NCI-H2227 treated with DMSO at 0.1 percent for 48 hours (cell line): Measurements from ENCODE around the gene CARD11.
"Not testable (repeated sequence)": the region's sequence is repeated elsewhere in the genome, so short reads cannot be mapped to it uniquely, and the experiment has no call there.

Source experiments
- DNase-seq: peaks from one replicate; lab custom pipeline; 2025; lab: John Stamatoyannopoulos, UW

Gene CARD11

DNA sequence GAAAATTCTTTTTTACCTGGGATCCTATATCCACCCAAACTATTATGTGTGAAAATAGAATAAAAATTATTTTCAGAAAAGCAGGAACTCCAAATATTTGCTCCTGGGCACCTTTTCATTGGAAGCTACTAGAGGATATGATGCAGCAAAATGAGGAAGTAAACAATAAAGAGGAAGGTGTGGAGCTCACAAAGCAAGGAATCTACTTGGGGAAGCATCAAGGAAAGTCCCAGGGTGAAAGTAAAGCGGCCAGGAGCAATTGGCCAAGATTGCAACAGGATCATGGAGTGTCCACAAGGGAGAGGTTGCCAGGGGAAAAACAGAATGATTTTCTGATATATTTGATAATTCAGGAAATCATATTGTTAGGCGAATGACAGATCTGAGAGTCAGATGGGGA, 80.8 kb downstream of the CARD11 start:
- DNase-seq: no peak

GRCh38 chr7:2959828-2960599, 83.7 kb downstream of the CARD11 start:
- DNase-seq: no peak

DNA sequence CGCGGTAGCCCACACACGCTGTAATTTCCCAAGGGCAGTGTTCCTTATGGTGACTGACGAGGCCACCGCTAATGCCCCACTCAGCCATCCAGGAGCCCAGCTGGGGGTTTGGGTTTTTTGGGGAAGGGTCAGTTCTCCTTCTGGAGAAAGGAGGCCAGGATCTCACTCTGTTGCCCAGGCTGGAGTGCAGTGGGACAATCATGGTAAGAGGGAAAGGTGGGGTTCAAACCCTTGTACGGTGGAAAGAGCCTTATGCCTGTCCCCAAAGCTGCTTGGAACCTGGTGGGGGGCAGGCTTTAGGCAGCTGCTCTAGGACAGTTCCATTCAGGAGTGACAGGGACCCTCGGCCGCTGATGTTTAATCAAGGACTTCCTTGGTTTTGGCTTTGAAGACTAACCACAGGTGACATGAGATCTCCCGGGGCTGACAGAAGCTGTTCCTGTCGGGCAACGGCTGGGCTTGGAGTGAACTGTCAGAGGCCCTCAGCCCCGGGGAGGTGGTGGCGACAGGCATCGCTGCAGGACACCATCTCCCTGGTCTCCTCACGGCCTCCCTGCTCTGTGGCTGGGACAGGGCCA, 84.5 kb downstream of the CARD11 start:
- no peak for DNase-seq

- no peak for DNase-seq
These were observed 85.1 kb downstream of the CARD11 start for GRCh38 chr7:2958416-2959102.

GRCh38 chr7:2957369-2957727, 86.3 kb downstream of the CARD11 start:
- DNase-seq: not testable (repeated sequence)

GRCh38 chr7:2956526-2957368, 86.9 kb downstream of the CARD11 start:
- DNase-seq: no peak

DNA sequence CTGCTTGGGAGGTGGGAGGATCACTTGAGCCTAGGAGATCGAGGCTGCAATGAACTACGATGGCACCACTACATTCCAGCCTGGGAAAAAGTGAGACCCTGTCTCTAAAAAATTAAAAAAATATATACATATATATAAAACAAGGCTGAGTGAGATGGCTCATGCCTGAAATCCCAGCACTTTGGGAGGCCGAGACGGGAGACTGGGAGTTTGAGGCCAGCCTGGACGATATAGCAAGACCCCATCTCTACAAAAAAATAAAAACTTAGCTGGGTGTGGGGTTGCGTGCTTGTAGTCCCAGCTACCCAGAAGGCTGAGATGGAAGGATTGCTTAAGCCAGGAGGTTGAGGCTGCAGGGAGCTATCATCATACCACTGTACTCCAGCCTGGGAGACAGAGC, 87.6 kb downstream of the CARD11 start:
- no peak for DNase-seq

GRCh38 chr7:2955269-2955668, 88.4 kb downstream of the CARD11 start:
- no peak for DNase-seq

- no peak for DNase-seq
These were observed 89.2 kb downstream of the CARD11 start for GRCh38 chr7:2954433-2954853.

DNA sequence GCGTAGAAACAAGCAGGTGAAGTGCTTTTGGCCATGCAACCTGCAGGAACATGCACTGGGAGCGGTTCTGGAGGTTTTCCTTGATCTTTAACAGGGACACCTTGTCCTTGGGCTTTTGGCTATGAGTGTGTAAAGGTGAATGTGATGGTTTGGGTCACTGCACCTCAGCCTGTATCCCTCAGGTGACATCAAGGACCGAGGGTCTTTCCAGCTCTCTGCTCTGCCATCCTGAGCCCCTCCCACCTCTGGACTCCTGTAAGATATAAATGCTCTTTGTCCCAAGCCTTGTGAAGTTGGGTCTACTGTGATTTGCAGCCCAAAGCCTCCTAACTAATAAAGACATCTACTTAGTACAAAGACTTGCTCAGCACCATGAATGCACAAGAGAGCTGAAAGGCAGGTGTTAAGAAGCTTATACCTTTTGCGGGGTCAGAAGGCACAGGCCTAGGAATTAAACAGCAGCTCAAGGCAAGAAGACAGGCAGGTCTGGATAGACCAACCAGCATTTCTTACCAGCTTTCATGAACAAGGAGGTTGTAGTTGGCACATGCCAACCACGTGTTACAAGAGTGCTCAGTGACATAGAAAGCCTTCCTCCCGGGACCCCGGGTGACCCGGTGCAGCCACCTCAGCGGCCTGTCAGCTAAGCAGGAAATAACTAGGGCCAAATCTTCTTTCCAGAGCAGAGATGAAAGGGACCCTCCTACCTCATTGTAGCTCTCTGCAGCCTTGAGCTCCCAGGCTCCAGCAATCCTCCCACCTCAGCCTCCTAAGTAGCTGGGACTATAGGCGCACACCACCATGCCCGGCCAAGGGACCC, 89.9 kb downstream of the CARD11 start:
- DNase-seq: no peak

- DNase-seq: no peak
These were observed 90.6 kb downstream of the CARD11 start for GRCh38 chr7:2953099-2953498.

- no peak for DNase-seq
These were observed 91.4 kb downstream of the CARD11 start for GRCh38 chr7:2952316-2952715.

- DNase-seq: no peak
These were observed 93.1 kb downstream of the CARD11 start for GRCh38 chr7:2950578-2950977.

- DNase-seq: no peak
These were observed 94.9 kb downstream of the CARD11 start for GRCh38 chr7:2948749-2949148.

GRCh38 chr7:2947058-2947780, 96.4 kb downstream of the CARD11 start:
- DNase-seq: no peak

GRCh38 chr7:2945171-2945570, 98.5 kb downstream of the CARD11 start:
- DNase-seq: no peak

- DNase-seq: no peak
These were observed 98.9 kb downstream of the CARD11 start for GRCh38 chr7:2944739-2945138.

DNA sequence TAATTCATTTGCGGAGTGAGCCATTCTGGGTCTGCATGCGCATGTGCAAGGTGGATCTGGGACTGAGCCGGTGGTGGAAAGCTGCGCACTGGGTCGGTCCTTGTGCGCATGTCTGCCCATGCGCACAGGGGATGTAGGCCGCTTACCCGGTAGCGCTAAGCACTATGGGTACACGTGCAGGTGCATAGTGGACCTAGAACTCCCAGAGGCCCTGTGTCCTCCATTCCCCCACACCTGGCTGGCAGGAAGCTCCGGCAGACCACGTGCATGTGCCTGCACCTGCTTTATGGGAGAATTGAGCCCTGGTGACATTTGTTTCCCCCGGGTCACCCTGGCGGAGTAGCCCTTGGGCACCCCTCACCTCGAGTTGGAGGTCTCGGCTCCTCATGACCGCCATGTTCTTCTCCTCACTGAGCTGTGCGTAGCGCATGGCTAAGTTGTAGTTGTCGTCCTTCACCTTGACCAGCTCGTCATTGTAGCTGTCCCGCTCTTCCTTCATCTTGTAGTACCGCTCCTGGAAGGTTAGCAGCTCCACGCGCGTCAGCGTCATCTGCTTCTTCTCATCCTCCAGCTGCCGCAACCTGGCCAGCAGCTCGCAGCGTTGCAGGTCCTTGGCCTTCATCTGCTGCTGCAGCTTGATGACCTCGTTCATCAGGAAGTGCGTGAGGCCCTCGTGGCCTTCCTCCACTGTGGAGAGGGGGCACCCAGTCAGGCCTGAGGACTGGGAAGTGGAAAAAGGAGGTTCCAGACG, 99.6 kb downstream of the CARD11 start:
- DNase-seq: no peak

DNA sequence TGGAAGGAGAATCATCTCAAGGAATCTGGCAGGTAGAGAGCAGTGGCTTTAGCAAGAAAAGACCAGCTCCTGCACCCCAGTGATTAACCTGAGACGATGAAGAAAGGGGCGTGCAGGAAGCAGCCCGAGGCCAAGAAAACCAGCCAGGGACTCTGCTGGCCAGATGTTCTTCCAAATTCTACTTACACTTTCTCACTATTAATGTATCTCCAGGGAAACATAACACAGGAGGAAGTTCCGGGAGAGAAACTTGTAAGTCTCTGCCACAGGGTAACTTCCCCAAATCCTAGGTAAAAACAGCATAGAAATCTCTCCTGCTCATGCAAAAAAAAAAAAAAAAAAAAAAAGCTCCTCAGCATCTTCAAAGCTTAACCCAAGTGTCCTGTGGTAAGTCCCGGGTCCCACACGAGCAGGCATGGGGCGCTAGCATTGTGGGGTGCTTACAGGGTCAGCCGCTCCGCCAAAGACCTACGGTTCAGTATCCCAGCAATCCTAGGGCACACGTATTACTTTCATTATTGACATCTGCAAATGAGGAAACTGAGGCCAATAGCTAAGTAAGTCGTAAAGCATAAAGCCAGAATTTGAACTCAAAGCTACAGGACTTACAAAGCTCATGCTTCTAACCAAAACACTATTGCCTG, 102.3 kb downstream of the CARD11 start:
- no peak for DNase-seq

- no peak for DNase-seq
These were observed 103.2 kb downstream of the CARD11 start for GRCh38 chr7:2940466-2940865.
